GM18861 (cell line): ENCODE results near the gene ATP6V0D1.

Source experiments
- ATAC-seq: cut with Tn5 transposase; IDR thresholded peaks from one replicate; pipeline ENCODE4 v1.9.1; 2021; ENCODE audit not compliant: unreplicated experiment

The ATP6V0D1 gene

GRCh38 chr16:67409631-67410030, 71.3 kb downstream of the ATP6V0D1 start:
- ATAC-seq, result no peak

DNA sequence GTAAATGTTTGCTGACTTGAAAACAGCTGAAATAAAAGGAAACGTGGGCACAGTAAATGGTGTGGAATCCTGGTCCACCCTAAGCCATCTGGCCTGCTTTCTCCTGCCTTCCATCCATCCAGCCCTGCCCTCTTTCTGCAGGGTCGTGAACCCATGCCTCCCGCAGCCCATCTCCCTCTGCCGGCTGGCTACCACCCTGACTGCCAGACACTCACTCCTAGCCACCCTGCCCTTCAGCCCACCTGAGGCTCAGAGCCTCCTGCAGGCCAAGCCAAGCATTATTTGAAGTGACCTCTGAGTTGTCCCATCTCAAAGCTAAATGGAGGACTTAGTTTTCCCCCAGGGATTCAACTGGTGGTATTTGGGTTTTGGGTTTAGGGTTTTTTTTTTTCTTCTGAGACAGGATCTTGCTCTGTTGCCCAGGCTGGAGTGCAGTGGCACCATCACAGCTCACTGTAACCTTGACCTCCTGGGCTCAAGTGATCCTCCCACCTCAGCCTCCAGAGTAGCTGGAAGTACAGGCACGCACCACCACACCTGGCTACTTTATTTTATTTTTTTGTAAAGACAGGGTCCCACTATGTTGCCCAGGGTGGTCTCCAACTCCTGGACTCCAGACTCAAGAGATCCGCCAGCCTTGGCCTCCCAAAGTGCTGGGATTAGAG, 73.0 kb downstream of the ATP6V0D1 start:
- no peak for ATAC-seq

DNA sequence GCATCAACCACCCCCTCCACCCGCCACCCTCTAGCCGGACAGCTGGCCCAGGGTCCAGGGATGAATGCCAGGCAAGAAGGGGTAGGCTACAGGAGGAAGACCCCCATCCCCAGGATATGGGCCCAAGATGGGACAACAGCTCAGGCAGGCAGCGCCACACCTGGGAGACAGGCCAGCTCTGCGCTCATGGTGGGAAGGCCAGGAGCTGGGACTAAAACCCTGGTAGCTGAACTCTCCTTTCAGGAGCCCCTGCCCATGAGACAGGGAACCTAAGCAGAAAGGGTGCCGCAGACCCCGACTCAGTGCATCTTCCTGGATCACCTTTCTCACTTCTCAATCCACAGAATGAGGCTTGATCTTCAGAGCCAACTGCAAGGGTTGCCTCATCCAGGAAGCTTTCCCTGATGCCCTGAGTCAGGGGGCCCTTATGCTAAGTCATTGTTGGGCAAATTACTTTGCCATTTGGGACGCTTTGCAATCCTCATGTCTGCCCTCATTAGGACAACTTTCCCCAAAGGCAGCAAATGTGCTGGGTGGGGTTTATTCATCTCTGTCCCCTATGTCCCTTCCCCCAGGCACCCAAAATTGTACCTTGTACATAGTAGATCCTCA, 73.7 kb downstream of the ATP6V0D1 start:
- no peak for ATAC-seq

- no peak for ATAC-seq
These were observed 74.6 kb downstream of the ATP6V0D1 start for GRCh38 chr16:67406111-67406971.

GRCh38 chr16:67405336-67405735, 75.6 kb downstream of the ATP6V0D1 start:
- no peak for ATAC-seq

GRCh38 chr16:67404740-67405226, 76.2 kb downstream of the ATP6V0D1 start:
- ATAC-seq, result no peak

- ATAC-seq, result no peak
These were observed 76.9 kb downstream of the ATP6V0D1 start for GRCh38 chr16:67403976-67404555.

DNA sequence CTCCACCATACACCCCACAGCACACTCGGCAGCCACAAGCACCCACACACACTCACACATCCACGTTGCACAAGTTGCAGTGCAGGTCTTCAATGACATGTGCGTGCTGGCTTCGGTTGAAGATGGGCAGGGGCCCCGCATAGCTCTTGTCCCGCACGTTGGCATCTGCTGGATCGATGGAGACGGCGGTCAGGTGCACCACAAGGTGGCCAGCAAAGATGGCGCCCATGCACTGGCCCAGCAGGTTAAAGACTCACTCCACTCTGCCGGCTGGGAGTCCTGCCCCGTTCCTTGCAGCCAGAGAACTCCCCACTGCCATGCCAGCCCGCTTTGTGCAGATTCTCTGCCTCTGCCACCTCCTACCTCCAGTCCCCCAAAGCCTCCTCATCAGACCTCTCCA, 80.1 kb downstream of the ATP6V0D1 start:
- ATAC-seq, result no peak

GRCh38 chr16:67399749-67400704, 80.9 kb downstream of the ATP6V0D1 start:
- no peak for ATAC-seq

DNA sequence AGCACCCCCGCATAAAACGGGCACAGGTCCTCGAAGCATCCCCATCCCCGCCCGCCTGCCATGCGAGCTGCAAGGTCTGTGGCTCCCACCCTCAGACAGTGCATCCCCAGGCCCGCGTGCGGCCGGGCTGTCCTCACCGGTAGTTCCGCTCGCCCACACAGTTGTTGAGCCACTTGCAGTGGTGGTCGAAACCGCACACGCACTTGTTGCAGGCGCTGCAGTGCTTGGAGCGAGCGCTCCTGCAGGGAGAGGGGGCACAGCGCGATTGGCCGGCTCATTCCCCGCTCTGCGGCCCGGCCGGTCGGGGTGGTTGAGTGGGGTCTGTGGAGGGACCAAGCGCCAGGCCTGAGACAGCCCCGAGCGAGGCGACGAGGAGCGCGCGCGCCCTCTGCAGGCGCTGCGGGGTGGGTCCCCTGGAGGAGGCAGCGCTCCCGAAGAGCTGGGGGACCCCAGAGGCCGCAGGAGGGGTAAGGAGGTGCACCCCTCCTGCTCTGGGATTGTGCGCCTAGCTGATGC, 81.7 kb downstream of the ATP6V0D1 start:
- no peak for ATAC-seq

GRCh38 chr16:67398546-67399217, 82.3 kb downstream of the ATP6V0D1 start:
- ATAC-seq, result no peak

DNA sequence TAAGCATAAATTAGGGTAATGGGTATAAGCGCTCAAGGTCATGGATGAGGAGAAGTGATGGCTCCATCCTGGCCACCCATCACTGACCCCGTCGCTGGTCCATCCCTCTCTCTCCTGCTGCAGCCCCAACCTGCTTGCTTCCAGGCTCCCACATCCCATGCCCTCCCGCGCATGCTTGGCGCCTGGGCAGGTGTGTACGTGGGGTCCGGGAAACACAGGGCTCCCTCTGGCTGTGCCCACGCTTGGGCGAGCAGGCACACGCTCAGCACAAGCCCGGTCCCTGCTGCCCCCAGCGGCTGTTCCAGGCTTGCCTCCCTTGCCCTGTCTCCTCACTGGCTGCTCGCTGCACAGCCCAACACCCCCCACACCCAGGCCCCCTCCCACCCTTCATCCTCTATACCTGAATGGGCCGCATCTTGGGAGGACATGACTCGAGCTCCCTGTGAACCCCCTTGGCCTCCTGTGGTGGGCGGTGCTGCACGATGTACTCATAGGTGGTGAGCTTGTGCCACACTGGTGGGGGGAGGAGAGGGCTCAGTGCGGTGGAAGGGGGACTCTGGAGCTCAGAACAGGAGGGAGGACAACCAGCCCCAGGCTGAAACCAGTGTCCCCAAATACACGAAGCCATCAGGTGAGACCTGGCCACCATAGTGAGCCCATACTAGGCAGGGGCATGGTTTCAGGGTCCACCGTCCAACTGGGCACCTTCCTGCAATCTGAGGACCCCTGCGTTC, 83.0 kb downstream of the ATP6V0D1 start:
- no peak for ATAC-seq

DNA sequence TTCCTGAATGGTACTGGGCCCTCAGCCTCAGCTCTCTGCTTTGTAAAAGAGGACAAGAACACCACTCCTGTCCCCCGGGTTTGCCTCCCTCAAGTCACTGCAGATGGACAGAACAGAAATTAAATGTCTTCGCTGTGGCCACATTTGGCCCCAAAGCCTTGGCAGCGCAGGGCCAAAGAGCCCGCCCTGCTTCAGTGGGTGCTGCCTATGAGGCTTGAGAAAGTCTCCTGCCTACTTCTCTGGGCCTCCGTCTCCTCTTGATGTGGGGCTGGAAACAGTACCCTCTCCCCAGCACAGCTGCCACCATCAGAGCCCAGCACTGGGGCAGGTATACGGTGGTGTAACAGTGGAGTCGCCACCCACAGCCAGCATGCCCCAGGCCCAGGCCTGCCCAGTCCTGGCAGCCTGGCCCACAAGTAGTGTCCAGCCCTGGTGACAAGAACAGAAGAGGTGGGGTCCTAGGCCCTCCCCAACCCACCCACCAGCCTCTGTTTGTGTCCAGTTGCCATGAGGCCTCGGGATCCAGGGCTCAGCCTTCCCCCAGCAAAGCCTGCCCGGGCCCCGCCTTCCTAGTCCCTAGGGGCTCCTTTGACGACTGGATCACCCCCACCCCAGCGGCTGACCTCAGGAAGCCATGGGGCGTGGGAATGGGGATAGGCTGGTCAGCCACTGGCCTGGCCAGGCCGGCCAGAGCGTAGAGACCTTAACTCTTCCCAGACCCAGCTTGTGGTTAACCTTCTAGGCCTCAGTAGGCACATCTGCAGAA, 83.7 kb downstream of the ATP6V0D1 start:
- ATAC-seq, result no peak

GRCh38 chr16:67396159-67397035, 84.6 kb downstream of the ATP6V0D1 start:
- no peak for ATAC-seq

- ATAC-seq, result no peak
These were observed 85.3 kb downstream of the ATP6V0D1 start for GRCh38 chr16:67395458-67396158.

GRCh38 chr16:67395105-67395457, 85.9 kb downstream of the ATP6V0D1 start:
- no peak for ATAC-seq
